Neutrophil (primary cell): ENCODE data around the gene FASN.

ENCODE experiments used
- H3K27ac ChIP-seq: fragments of 200-600 bp; sonication (generic); 2 replicates; pipeline ENCODE4 v1.5.1; 2016; ENCODE audit warnings: mild to moderate bottlenecking, moderate library complexity
- H3K27me3 ChIP-seq: fragments of 200-600 bp; sonication (generic); 2 replicates; pipeline ENCODE4 v1.6.0; 2016; ENCODE audit warnings: mild to moderate bottlenecking
- H3K36me3 ChIP-seq: fragments of 200-600 bp; sonication (generic); 2 replicates; pipeline ENCODE4 v1.5.1; 2017
- H3K4me1 ChIP-seq, 2 experiments: fragments of 200-600 bp in 1 of 2; sonication (generic) in 1 of 2; 1 replicate in 1 of 2; 2 replicates in 1 of 2; pipeline versions ENCODE4 v1.5.1 to v1.6.1; 2013 to 2016; ENCODE audit warnings: low read depth in 1 of 2, low read length in 1 of 2, mild to moderate bottlenecking in 1 of 2, moderate library complexity in 1 of 2; ENCODE audit not compliant: control insufficient read depth in 1 of 2, insufficient read depth in 1 of 2
- H3K4me3 ChIP-seq, 2 experiments: fragments of 200-600 bp in 1 of 2; sonication (generic) in 1 of 2; 1 replicate in 1 of 2; 2 replicates in 1 of 2; pipeline ENCODE4 v1.5.1; 2013 to 2016; ENCODE audit warnings: low read depth in 1 of 2, low read length in 1 of 2, mild to moderate bottlenecking in 1 of 2, moderate library complexity in 1 of 2
- H3K9me3 ChIP-seq: fragments of 200-600 bp; sonication (generic); 2 replicates; pipeline ENCODE4 v1.5.1; 2016
- CTCF ChIP-seq: fragments of 200-600 bp; sonication (generic); IDR thresholded peaks from 2 replicates; pipeline ENCODE4 v1.5.1; 2016; ENCODE audit warnings: antibody characterized with exemption

FASN gene

GRCh38 chr17:82076785-82077591 lies 21.0 kb downstream of the FASN start:
- H3K27ac ChIP-seq, result no peak overlapping the region
- no peak for TF ChIP-seq CTCF
- peaks cover 11% of the 10 kb centered on the region for H3K36me3 ChIP-seq
- H3K27me3 ChIP-seq, result no peaks in the 10 kb centered on the region
- H3K4me3 ChIP-seq, result no peak overlapping the region
- H3K9me3 ChIP-seq, result no peaks in the 10 kb centered on the region
- H3K4me1 ChIP-seq, result no peaks in the 10 kb centered on the region

GRCh38 chr17:82076018-82076784 lies 21.8 kb downstream of the FASN start:
- TF ChIP-seq CTCF, result no peak

GRCh38 chr17:82073446-82073845 lies 24.6 kb downstream of the FASN start:
- Histone ChIP-seq H3K9me3 (no peaks in the 10 kb centered on the region), H3K36me3 (no peaks in the 10 kb centered on the region), H3K27me3 (peaks cover 3% of the 10 kb centered on the region), H3K27ac (no peak overlapping the region), H3K4me1 (no peaks in the 10 kb centered on the region), H3K4me3 (no peak overlapping the region)
- TF ChIP-seq CTCF, result no peak

More at GRCh38 chr17:82076018-82076784, 21.8 kb downstream of the FASN start:
- Histone ChIP-seq H3K27me3 (no peaks in the 10 kb centered on the region), H3K4me1 (no peaks in the 10 kb centered on the region), H3K4me3 (no peak overlapping the region), H3K36me3 (peaks cover 8% of the 10 kb centered on the region), H3K27ac (no peak overlapping the region), H3K9me3 (no peaks in the 10 kb centered on the region)

GRCh38 chr17:82072827-82073226 lies 25.2 kb downstream of the FASN start:
- Histone ChIP-seq H3K36me3 (no peaks in the 10 kb centered on the region), H3K4me1 (no peaks in the 10 kb centered on the region), H3K27me3 (peaks cover 3% of the 10 kb centered on the region), H3K27ac (no peak overlapping the region), H3K9me3 (no peaks in the 10 kb centered on the region), H3K4me3 (no peak overlapping the region)
- no peak for TF ChIP-seq CTCF

- Histone ChIP-seq H3K9me3 (no peaks in the 10 kb centered on the region), H3K27ac (no peak overlapping the region)
- no peak for TF ChIP-seq CTCF
Measured at GRCh38 chr17:82070611-82071010, 27.4 kb downstream of the FASN start.

More at GRCh38 chr17:82070611-82071010, 27.4 kb downstream of the FASN start:
- H3K36me3 ChIP-seq, result no peaks in the 10 kb centered on the region
- peaks cover 3% of the 10 kb centered on the region for H3K27me3 ChIP-seq
- no peak overlapping the region for H3K4me3 ChIP-seq
- peaks cover 4% of the 10 kb centered on the region in 2 experiments for H3K4me1 ChIP-seq
